Right atrium auricular region (tissue), 2 donors: ENCODE results near the gene ACOX1. TPM values are rescaled to one million over a fixed set of nuclear protein-coding genes. Genes with fewer than 3 reads are reported as not detected.

Experiments
- DNase-seq: peaks from one replicate; pipeline ENCODE4 v3.0.0-alpha.2; 2019; ENCODE audit warnings: low spot score
- H3K27ac ChIP-seq, 2 donors: fragments of 200-600 bp; sonication (generic); 1 replicate in 1 of 2; 2 replicates in 1 of 2; pipeline ENCODE4 v1.5.1; 2016 to 2019
- H3K27me3 ChIP-seq, 2 donors: fragments of 200-600 bp; sonication (generic); one replicate each; pipeline versions ENCODE4 v1.5.1 to v1.6.0; 2017 to 2019
- H3K36me3 ChIP-seq: fragments of 200-600 bp; sonication (generic); one replicate; pipeline ENCODE4 v1.5.1; 2016
- H3K4me1 ChIP-seq, 2 donors: fragments of 200-600 bp; sonication (generic); one replicate each; pipeline versions ENCODE4 v1.5.1 to v1.6.0; 2017 to 2019
- H3K4me3 ChIP-seq, 2 donors: fragments of 200-600 bp; sonication (generic); 1 replicate in 1 of 2; 2 replicates in 1 of 2; pipeline ENCODE4 v1.5.1; 2017 to 2019; ENCODE audit warnings: mild to moderate bottlenecking in 1 of 2, moderate library complexity in 1 of 2
- H3K9me3 ChIP-seq, 2 donors: fragments of 200-600 bp; sonication (generic); one replicate each; pipeline ENCODE4 v1.5.1; 2019
- CTCF ChIP-seq, 2 donors: fragments of 200-600 bp; sonication (generic); IDR thresholded peaks; one replicate each; pipeline ENCODE4 v1.5.1; 2019; ENCODE audit warnings: antibody characterized with exemption in 2 of 2
- total RNA-seq, 2 donors: library from RNA; depleted of rRNA; stranded (reverse); fragments of >200 nt; gene quantifications; one replicate each; pipeline ENCODE4 v1.1.0, GENCODE V29; 2016

The ACOX1 gene
- total RNA-seq, 2 donors from 2014 or later, result 49.6 to 67.4 TPM

- no peak for DNase-seq
- Histone ChIP-seq H3K4me3 (no peak overlapping the region), H3K27me3 (no peaks in the 10 kb centered on the region), H3K4me1 (no peaks in the 10 kb centered on the region), H3K36me3 (no peaks in the 10 kb centered on the region), H3K9me3 (no peaks in the 10 kb centered on the region), H3K27ac (no peak overlapping the region)
- no peak for TF ChIP-seq CTCF (IDR thresholded peaks at IDR 0.05)
These were observed 23.1 kb upstream of the ACOX1 start for GRCh38 chr17:76002100-76002499.

GRCh38 chr17:76000755-76001521 lies 22.0 kb upstream of the ACOX1 start, which contains the start of gene CDK3:
Gene CDK3, plus strand, starts transcription at chr17:76000855. Its CDS starts 571 bp downstream, at chr17:76001426.
- Histone ChIP-seq H3K27me3 (no peaks in the 10 kb centered on the region), H3K4me1 (no peaks in the 10 kb centered on the region), H3K9me3 (no peaks in the 10 kb centered on the region), H3K4me3 (no peak within 1 kb of the TSS), H3K36me3 (no peaks in the 10 kb centered on the region), H3K27ac (no peak within 1 kb of the TSS)
- no peak for DNase-seq
- TF ChIP-seq CTCF (IDR thresholded peaks at IDR 0.05), result no peak

GRCh38 chr17:76000016-76000754 lies 21.2 kb upstream of the ACOX1 start:
- Histone ChIP-seq H3K4me3 (no peak overlapping the region), H3K27ac (no peak overlapping the region), H3K4me1 (no peaks in the 10 kb centered on the region), H3K27me3 (no peaks in the 10 kb centered on the region), H3K36me3 (no peaks in the 10 kb centered on the region), H3K9me3 (no peaks in the 10 kb centered on the region)
- no peak for DNase-seq
- TF ChIP-seq CTCF (IDR thresholded peaks at IDR 0.05), result peak; percentile 39 to 62

- no peaks in the 10 kb centered on the region for H3K27me3 ChIP-seq
- no peaks in the 10 kb centered on the region for H3K4me1 ChIP-seq
- H3K4me3 ChIP-seq, result no peak overlapping the region
- no peaks in the 10 kb centered on the region for H3K9me3 ChIP-seq
- no peak for TF ChIP-seq CTCF (IDR thresholded peaks at IDR 0.05)
- H3K36me3 ChIP-seq, result peaks cover 2% of the 10 kb centered on the region
- H3K27ac ChIP-seq, result no peak overlapping the region
- DNase-seq, result no peak
These were observed 19.4 kb upstream of the ACOX1 start for GRCh38 chr17:75998327-75998795.

- TF ChIP-seq CTCF (IDR thresholded peaks at IDR 0.05), result no peak
- no peak overlapping the region for H3K27ac ChIP-seq
These were observed 18.0 kb upstream of the ACOX1 start for GRCh38 chr17:75996665-75997590.

More at GRCh38 chr17:75996665-75997590, 18.0 kb upstream of the ACOX1 start:
- no peaks in the 10 kb centered on the region for H3K27me3 ChIP-seq
- no peak for DNase-seq
- H3K4me1 ChIP-seq, result no peaks in the 10 kb centered on the region
- no peaks in the 10 kb centered on the region for H3K9me3 ChIP-seq
- peaks cover 5% of the 10 kb centered on the region for H3K36me3 ChIP-seq
- H3K4me3 ChIP-seq, result no peak overlapping the region
